HG03196 (cell line): ENCODE data around the gene FOXI1.

Source experiments
- ATAC-seq: cut with Tn5 transposase; IDR thresholded peaks from one replicate; pipeline ENCODE4 v1.9.1; 2021; ENCODE audit not compliant: unreplicated experiment

FOXI1 gene

DNA sequence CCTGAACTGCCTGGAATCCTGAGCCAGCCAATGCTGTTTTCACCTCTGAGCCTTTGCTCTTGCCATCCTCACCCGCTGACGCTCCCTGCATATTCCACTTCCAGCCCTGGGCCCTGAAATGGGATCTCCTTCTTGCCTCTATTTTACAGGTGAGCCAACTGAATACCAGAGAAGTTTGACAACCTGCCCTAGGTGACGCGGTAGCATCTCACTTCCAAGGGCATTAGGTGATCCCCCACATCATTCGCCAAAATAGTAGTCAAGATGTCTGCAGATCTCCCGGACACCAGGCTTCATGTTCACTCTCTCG lies 43.5 kb downstream of the FOXI1 start:
- ATAC-seq = no peak

DNA sequence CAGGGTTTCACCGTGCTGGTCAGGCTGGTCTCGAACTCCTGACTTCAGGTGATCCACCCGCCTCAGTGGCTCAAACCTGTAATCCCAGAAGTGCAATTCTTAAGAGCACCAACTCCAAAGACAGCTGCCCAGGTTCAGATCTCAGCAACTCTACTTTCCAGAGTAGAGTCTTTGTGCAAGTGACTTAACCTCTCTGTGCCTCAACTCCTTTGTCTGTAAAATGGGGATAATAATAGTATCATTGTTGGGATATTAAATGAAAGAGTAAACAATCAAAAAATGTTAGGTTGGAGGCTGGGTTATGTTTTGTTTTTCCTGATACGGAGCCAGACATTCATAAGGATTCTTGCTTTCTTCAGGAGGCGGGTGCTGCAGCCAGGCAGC lies 45.0 kb downstream of the FOXI1 start:
- ATAC-seq = no peak

DNA sequence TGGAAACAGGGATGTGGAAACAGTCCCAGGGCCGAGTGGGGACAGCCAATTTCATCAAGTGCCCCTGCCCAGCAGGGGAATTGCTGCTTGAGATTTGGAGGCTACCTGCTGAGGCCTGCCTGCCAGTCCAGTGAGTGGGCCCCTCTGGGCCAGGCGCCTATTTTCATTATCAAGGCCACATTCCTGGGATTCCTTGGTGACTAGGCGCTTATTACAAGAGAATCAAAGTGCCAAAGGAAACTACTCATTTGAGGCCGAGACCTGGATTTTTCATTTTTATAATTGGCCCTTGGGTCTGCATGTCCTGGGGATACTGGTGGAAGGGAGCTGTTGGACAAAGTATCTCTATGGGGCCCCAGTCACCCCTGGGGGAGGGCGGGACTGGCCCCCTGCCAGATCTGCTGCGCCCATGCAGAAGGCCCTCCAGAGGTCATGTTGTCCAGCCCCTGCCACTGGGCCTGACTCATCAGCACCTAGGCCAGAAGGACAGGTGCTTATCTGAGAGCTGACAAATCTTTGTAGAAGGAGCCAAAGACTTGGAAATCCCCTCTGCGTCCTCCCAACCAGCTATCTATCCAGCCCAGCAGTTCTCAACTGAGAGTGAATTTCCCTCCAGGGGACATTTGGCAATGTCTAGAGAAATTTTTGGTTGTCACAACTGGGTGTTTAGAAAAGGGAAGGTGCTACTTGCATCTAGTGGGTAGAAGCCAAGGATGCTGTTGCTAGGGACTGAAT lies 45.6 kb downstream of the FOXI1 start:
- no peak for ATAC-seq

DNA sequence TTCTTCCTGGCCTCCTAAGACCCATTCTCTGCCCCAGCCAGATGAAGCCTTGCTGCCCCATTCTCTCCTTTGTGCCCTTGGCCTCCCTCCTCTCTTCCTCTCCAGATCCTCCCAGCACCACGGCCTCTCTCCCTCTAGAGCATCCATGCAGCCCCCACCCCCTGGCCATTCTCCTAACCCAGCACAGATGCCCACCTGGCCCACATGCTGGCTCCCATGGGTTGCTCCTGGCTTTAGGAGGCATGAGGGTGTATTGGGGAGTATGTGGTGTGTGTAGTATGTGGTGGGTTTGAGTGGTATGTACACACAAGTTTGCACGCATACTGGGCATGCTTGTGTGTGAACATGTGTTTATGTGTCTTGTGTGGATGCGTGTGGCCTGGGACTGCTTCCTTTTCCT lies 47.1 kb downstream of the FOXI1 start:
- no peak for ATAC-seq

DNA sequence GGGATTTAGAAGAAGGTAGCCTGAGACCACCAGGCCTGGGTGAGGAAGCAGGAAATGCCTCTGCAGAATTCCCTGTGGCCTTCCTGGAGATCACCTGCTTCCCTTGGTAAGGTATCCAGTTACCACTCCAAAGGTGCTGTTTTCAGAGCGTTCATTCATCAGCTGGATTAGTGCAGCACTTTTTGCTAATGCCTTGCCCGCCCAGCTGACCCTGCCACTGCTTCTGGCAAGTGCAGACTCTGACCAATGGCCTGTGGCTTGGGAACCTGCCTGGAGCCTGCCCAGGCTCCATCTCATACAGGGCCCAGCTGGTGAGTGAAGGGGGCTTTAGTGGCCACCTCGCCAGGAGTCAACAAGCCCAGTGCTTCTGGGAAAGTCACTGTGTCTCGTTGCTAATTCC lies 48.6 kb downstream of the FOXI1 start:
- ATAC-seq = no peak

DNA sequence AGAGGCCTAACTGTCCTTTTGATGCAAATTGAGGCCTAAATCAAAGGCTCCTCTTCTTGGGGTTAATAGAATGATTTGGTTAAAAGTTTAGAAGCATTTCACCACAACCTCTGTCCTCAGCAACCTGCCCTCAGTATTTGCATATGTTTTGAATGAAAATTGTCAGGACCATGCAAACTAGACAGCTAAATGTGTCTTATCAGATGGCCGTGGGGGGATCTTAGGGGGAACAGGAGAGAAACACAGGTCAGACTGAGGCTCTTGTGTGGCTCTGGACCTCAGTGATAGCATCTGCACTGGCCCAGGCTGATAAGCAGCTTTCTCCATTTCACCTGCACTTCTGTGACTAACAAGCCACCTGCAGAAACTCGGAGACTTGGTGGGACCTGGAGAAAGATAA lies 49.0 kb downstream of the FOXI1 start:
- ATAC-seq = no peak

DNA sequence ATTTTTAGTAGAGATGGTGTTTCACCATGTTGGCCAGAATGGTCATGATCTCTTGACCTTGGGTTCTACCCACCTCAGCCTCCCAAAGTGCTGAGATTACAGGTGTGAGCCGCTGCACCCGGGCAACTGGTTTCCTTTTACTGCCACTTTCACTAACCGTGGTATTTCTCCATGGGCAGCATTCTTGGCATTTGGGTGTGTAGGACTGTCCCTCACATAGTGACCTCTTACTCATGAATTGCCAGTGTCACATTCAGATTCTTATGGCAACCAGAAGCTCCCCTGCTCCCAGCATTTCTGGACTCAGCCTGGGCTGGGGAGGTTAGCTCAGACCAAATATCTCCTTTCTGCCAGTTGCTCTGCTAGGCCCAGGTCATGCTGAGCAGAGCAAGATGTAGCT lies 50.1 kb downstream of the FOXI1 start:
- ATAC-seq = no peak

DNA sequence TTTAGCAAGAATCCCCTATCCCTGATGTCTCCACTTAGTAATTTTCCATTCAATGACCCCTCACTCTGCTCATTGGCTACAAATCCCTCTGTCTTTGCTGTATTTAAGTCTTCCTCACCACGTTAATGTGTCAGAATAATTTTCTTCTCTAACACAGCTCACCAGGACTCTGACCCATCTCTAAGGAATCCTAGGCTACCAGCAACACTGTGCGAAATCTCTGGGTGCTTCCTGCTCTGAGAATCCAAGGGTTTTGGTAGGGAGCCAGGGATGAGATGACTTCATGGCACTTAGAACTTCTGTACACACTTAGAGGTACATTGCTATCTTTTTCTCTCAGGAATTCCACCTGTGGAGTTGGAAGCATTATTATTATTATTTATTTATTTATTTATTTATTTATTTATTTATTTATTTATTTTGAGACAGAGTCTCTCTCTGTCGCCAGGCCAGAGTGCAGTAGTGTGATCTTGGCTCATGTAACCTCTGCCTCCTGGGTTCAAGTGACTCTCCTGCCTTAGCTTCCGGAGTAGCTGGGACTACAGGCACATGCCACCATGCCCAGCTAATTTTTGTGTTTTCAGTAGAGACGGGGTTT lies 53.5 kb downstream of the FOXI1 start:
- no peak for ATAC-seq
